ENCODE measurements around the gene ENPP1. TPM values are rescaled to one million over a fixed set of nuclear protein-coding genes. Genes with fewer than 3 reads are reported as not detected.

The ENPP1 gene
- total RNA-seq, 1 donor from 2014 or later = 0.41 TPM

- FAIRE-seq = no peak
- no peak for DNase-seq (ENCODE audit: low spot score in 2 of 2)
These were observed 23.3 kb upstream of the ENPP1 start for GRCh38 chr6:131784561-131784960.

DNA sequence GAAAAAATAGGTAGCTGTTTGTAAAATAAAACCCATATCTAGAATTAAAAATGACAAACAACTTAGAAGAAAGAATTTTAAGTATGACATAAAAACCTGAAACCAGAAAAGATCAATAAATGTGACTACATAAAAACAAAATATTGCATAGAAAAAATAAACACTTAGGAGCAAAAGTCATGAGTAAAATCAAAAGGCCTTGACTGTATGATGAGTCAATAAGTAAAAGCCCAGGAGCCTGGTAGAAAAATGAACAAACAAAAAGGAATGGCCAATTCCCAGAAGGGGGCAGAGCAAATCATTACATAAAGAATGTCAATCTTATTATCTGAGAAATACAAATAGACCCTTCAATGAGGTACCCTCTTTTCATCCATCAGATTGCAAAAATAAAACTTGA is 20.7 kb upstream of the ENPP1 start:
- FAIRE-seq (no peak), DNase-seq (ENCODE audit: low spot score in 2 of 2) (no peak)

DNA sequence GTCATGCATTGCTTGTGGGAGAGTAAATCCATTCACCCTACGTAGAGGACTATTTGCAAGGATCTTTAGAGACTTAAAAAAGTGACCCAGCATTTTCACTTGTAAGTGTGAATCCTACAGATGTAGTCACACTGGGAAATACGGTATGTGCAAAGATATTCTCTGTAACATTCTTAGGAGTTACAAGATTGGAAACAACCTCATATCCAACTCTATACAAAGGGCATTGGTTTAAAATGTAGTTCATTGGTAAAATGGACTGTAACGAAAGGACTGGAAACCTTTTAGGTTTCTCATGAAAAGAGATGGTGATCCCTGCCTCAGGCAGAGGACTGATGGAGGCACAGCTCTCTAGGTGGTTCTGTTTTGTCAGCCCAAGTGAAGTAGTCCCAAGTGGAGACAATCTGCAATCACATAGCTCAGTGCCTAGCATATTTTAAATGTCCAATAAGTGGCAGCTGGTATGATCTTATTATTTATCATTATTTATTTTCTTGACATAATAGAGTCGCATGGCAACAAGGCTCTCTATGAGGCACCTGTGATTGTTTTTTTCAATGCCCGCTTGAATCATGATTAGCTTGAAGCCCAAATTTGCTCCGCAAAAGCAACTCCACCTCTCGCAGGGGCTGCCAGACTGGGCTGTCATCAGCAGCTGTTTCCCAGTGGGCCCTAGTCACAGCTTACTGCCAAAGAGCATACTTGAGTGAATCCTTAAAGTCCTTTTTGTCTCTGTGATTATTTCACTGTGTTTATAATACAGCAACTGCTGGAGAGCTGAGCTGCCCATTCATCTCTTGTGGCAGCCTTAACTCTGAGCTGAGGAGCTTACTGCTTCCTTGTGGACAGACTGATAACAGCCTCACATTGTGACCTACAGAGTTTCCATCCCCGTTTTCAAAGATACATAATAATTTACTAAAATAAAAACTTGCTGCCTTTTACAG is 19.8 kb upstream of the ENPP1 start:
- no peak for FAIRE-seq
- DNase-seq (ENCODE audit: low spot score in 2 of 2) = no peak

DNA sequence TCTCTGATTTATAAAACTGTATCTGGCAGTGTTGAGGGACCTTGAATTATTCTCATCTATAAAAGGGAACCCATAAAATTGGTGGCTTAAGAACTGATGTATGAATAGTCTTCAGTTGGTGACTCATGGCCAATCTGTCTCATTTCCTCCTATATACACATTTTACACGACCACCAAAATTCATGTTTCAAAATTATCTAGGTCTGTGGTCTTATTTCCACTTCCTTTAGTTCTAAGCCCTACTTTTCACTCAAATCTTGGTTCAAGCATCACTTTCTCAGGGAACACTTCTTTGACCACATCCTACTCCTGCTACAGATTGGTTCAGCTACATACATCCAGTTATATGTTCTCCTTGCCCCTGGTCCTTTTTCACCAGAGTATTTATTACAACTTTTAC is 18.6 kb upstream of the ENPP1 start:
- FAIRE-seq (no peak), DNase-seq (ENCODE audit: low spot score in 2 of 2) (no peak)

DNA sequence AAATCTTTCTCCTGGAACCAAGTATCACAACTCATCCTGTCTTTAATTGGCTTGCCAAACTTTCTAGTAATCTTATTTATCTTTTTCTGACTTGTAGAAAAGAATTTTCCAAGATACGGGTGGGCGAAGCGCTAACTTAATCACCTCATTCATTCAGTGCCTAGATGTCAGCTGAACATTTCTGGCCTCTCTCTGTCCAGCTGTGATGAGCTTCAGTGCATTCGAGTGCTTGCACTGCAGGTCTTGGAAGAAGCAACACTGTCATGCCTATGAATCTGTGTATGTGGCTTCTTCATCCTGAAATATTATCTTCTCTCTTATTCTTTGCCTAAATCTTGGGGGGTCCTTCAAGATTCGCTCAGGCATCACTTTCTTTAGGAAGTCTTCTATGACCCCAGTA is 16.3 kb upstream of the ENPP1 start:
- DNase-seq (ENCODE audit: low spot score in 2 of 2) (no peak), FAIRE-seq (no peak)

DNA sequence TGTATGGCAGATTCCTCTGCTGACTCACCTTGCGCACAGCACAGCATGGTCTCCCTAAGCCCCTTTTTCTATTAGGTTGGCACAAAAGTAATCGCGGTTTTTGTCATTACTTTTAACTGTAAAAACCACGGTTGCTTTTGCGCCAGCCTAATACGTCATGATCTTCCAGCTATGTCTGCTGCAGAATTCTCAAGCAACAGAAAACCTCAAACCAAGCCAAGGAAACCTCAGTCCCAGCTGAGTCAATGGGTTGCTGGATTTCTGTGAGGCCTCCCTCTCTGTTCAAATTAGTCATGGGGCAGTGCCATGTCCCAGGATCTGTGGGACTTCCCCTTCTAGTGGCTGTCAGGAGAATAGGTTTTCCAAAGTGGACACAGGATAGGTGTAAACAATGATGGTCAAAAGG is 15.7 kb upstream of the ENPP1 start:
- DNase-seq (ENCODE audit: low spot score in 2 of 2) (no peak), FAIRE-seq (no peak)

GRCh38 chr6:131795366-131795765 is 12.5 kb upstream of the ENPP1 start:
- DNase-seq (ENCODE audit: low spot score in 2 of 2) = no peak
- FAIRE-seq = no peak

GRCh38 chr6:131802347-131802746 is 5.5 kb upstream of the ENPP1 start:
- no peak for DNase-seq (ENCODE audit: low spot score in 2 of 2)
- no peak for FAIRE-seq

DNA sequence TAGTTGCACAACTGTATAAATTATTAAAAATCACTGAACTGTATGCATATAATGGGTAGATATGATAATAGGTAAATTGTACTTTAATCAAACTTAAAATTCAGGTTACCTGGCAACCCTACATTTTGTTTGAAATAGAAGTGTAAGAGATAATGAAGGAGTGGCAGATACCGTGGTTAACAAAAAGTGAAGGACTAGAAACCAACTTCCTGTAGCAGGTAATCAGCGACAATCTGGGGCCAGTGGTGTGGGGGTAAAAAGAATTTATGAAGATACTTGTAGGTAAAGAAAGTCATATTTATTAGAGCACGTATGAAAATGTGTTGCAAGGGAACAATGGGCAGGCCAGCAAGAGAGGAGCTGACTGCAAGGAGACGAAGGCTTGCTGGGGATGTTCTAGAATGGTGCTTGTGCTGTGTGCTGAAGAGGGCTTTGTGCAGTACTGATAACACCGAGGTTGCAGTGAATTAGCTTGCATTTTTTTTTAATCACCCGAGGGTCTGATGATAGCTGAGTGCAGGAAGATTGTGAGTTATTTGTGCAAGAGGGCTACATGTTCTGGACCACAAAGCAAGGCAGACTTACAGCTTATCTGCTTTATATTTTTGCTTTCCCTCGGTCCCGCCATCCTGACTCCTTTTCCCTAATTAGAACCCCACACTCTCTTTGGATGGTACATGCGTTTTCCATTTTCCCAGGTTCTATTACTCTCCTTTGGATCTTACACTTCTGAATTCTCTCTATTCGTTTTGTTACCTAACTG is 4.6 kb upstream of the ENPP1 start:
- DNase-seq (ENCODE audit: low spot score in 2 of 2) (no peak), FAIRE-seq (no peak)

DNA sequence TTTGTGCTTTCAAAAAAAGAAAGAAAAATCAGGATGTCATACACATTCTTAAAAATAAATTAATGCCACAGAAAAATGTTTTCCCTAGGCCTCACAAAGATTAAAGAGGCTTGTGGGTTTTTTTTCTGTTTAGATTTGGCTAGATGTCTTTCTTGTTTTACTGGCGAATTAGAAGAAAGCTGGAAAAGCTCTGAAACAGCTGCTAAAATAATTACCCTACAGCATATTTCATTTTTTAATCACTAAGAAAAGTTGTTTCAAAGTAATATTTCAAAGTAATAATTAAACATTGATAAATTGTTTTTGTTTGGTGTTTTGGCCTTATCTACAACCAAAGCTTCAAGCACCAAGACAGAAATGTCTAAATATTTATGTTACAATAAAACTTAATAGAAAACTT is 3.7 kb upstream of the ENPP1 start:
- DNase-seq (ENCODE audit: low spot score in 2 of 2) (no peak), FAIRE-seq (no peak)

- DNase-seq (ENCODE audit: low spot score in 2 of 2) = no peak
These were observed 538 bp upstream of the ENPP1 start for GRCh38 chr6:131807321-131807643.

DNA sequence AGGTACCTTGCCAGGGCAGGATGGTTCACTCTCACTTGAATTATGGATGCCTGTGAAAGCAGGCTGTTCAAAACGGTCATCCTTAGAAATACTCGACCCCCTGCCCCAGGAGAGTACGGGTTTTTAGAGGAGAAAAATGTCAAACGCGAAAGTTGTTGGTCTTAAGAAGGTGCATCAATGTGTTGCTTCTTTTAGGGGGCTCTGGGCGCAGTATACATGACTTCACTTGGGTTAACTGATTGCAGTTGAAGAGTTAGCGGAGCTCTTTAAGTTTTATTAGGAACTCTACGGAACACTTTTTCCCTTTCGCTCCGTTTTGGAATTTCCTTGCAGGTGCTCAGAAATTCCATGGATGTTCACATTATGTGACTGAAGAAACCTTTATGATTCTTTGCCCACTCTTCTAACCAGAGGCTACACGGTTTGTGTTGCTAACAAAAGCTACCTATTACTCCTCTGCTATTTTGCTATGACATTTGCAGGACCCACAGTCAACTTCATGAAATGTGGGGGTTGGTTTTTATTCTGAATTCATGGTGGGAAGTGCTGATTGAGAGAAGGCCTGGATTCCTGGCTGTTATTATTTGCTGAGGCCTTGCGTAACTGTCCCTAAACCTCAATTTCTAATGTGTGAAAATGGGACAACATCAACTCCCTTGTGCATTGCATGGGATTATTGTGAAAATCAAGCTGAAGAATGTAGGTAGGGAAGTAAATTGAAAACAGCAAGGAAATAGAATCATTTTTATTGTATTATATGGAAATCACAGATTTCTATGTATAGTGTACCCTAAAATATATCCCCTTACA is 845 bp downstream of the ENPP1 start:
- DNase-seq (ENCODE audit: low spot score in 2 of 2) (no peak), FAIRE-seq (no peak)

More at GRCh38 chr6:131807321-131807643, 538 bp upstream of the ENPP1 start:
- no peak for FAIRE-seq

GRCh38 chr6:131811500-131811899 is 3.7 kb downstream of the ENPP1 start:
- FAIRE-seq (no peak), DNase-seq (ENCODE audit: low spot score in 2 of 2) (no peak)

- FAIRE-seq = no peak
- DNase-seq (ENCODE audit: low spot score in 2 of 2) = no peak
These were observed 6.2 kb downstream of the ENPP1 start for GRCh38 chr6:131813991-131814390.

DNA sequence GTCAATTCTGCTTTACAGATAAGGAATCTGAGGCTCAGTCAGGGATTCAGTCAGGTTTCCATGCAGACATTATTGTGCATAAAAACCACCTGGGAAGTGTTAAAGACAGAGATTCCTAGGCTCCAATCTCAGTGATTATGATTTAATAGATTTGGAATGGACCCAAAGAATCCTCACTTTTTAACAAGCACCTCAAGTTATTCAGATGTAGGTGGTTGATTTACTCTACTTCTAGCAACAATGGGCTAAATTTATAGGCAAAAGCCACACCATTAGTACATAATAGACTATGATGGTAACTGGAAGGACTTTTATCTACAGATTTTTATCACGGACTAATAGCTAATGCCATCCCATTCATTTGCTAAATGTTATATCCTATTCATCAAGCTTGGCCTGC is 9.0 kb downstream of the ENPP1 start:
- DNase-seq (ENCODE audit: low spot score in 2 of 2) (no peak), FAIRE-seq (no peak)

GRCh38 chr6:131819572-131820124 is 11.8 kb downstream of the ENPP1 start:
- FAIRE-seq (no peak), DNase-seq (ENCODE audit: low spot score in 2 of 2) (no peak)

DNA sequence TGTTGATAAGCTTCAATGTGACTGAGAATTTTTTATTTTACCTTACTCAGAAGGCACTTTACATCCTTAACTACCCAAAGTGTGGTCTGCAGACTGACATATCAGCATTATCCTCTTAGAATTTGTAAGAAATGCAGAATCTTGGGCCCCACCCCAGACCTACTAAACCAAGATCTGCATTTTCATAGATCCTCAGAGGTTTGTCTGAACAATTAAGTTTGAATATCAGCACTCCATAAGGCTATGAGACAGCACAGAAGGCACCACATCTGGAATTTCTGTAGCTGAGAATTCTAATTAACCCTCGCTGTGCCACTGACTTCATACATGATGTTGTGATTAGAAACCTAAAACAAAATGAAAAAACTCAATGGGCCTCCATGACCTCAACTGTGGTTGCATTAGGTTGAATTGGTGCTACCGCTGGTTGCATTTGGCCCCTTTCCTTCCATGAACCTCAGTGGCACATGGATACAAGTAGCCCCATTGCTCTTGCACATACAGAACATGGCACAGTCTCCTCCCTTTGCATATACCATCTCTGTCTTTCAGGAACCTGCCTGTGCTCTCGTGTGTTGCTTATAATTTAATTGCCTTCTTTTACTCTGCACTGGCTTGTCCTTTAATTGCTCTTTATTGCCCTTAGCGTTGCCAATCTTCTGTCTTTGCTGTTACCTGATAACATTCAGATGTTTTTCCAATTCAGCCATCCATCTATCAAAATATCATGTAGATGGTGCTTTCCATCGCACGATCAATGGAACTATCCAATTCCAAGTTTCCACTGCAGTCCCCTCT is 13.4 kb downstream of the ENPP1 start:
- DNase-seq (ENCODE audit: low spot score in 2 of 2) (no peak), FAIRE-seq (no peak)

- FAIRE-seq (no peak), DNase-seq (ENCODE audit: low spot score in 2 of 2) (no peak)
These were observed 14.3 kb downstream of the ENPP1 start for GRCh38 chr6:131822119-131822518.

DNA sequence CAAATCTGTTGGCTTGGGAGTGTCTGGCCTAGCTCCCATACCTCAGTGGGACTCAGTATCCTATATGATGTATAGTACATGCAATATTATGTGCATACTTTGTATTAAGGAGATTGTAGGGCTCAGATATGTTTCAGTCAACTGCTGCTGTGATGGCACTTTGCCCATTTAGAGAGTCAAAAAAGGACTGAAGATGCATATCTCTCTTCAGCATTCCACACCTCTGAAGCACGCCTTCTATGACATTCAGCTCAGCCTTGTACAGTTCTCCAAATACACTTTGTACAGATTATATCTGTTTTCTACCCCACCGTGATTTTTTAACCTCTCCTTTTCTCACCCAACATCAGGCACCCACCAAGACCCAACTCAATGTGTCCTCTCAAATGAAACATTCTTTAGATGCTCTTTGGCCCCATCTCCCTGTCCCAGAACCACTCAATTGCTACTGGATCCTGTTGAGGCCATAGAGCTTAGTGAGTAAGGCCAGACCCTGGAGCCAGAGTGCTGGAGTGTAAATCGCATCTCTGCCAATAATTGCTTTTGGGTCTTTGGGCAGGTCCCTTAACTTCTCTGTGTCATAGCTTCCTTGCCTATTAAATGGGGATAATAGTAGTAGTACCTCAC is 15.6 kb downstream of the ENPP1 start:
- no peak for FAIRE-seq
- no peak for DNase-seq (ENCODE audit: low spot score in 2 of 2)

Data from frontal cortex (tissue), 4 donors.